A673 (cell line): ENCODE results near the gene MORF4L2.

Experiments
- CTCF ChIP-seq: fragments of 300-800, 200-600 bp; sonication (generic); conservative IDR thresholded peaks from 2 replicates; pipeline ENCODE4 v1.5.1; 2017; ENCODE audit warnings: low read depth, mild to moderate bottlenecking, antibody characterized with exemption, low read length, moderate library complexity, mixed read lengths
- EZH2 ChIP-seq: fragments of 200-600 bp; sonication (generic); IDR thresholded peaks from 2 replicates; pipeline ENCODE4 v1.6.1; 2017; ENCODE audit warnings: borderline replicate concordance, low read depth, mild to moderate bottlenecking, mixed read lengths, antibody characterized with exemption, low read length; ENCODE audit not compliant: poor library complexity, severe bottlenecking

GRCh38 chrX:103635436-103635835 is 51.1 kb downstream of the MORF4L2 start:
- TF ChIP-seq CTCF (no peak), EZH2 (no peak)
